Renal cortex interstitium (tissue), 3 donors: ENCODE results near the gene ANKS4B. TPM values are rescaled to one million over a fixed set of nuclear protein-coding genes. Genes with fewer than 3 reads are reported as not detected.

Experiments used
- polyA plus RNA-seq, 3 donors: library from polyadenylated mRNA; unstranded; fragments of 120-200 nt; gene quantifications; one replicate each; pipeline ENCODE4 v1.2.1, GENCODE V29; 2013; ENCODE audit not compliant: insufficient read length in 3 of 3

Gene ANKS4B
- polyA plus RNA-seq, 3 donors: 5.6 to 6.9 (median 5.8) TPM

Other genes with a start within 250 kb of the ANKS4B start
- gene DNAH3, start 82.9 kb upstream of the ANKS4B start, polyA plus RNA-seq: 1 to 10 TPM in 1 of 3 donors, under 1 TPM in 2; 0.31 to 1.0 (median 0.46) TPM
- 10 to 100 TPM; 23.4 to 27.1 (median 26.6) TPM for gene LDAF1, start 75.0 kb upstream of the ANKS4B start, polyA plus RNA-seq
- gene ZP2, start 22.1 kb upstream of the ANKS4B start, polyA plus RNA-seq: under 1 TPM in 2 of 3 donors, not detected in 1; 0.12 to 0.19 TPM
- 10 to 100 TPM in 2 of 3 donors, 1 to 10 TPM in 1; 10.0 to 11.0 (median 10.2) TPM for gene CRYM, start 44.6 kb downstream of the ANKS4B start, polyA plus RNA-seq